Activated CD8-positive, alpha-beta T cell treated with anti-CD3 and anti-CD28 coated beads, Interleukin-2, amount 10 ng/mL, durations not matched to agents 7 days and 5 days (primary cell): ENCODE measurements around the gene REG4. TPM values are rescaled to one million over a fixed set of nuclear protein-coding genes. Genes with fewer than 3 reads are reported as not detected.

Experiments
- ATAC-seq: fragments of 150-1000 bp; cut with Tn5 transposase; one replicate; pipeline ENCODE4 v1.10.0; 2021; ENCODE audit warnings: moderate library complexity
- CTCF ChIA-PET: fragments of 350-600 bp; sonication (Branson Sonifier 250); formaldehyde crosslinking; loops from one replicate; lab custom pipeline; 2021; ENCODE audit warnings: antibody characterized with exemption; lab: Charles Lee
- POLR2A ChIA-PET: fragments of 350-600 bp; sonication (Branson Sonifier 250); formaldehyde crosslinking; loops from one replicate; lab custom pipeline; 2021; ENCODE audit warnings: antibody characterized with exemption; lab: Charles Lee
- DNase-seq: peaks from one replicate; pipeline ENCODE4 v3.0.0-alpha.2; 2020
- H3K27ac Mint-ChIP-seq: one replicate; pipeline ENCODE4 v1.8.0; 2021; ENCODE audit warnings: mild to moderate bottlenecking, mixed read lengths
- H3K27me3 Mint-ChIP-seq: one replicate; pipeline ENCODE4 v1.8.0; 2021; ENCODE audit warnings: low read depth, mixed read lengths
- H3K36me3 Mint-ChIP-seq: one replicate; pipeline ENCODE4 v1.8.0; 2021; ENCODE audit warnings: low read depth, mixed read lengths
- H3K4me1 Mint-ChIP-seq: one replicate; pipeline ENCODE4 v1.8.0; 2021; ENCODE audit warnings: low read depth, mixed read lengths
- H3K4me3 Mint-ChIP-seq: one replicate; pipeline ENCODE4 v1.8.0; 2021; ENCODE audit warnings: mild to moderate bottlenecking, mixed read lengths
- H3K9me3 Mint-ChIP-seq: one replicate; pipeline ENCODE4 v1.8.0; 2022; ENCODE audit warnings: mixed read lengths; ENCODE audit not compliant: insufficient read depth
- total RNA-seq, 2 experiments: library from RNA; stranded (reverse); gene quantifications; one replicate each; pipeline ENCODE4 v1.2.3, GENCODE V29; 2021

The REG4 gene
- total RNA-seq, 2 experiments from 2014 or later = 14.6 to 15.3 TPM

DNA sequence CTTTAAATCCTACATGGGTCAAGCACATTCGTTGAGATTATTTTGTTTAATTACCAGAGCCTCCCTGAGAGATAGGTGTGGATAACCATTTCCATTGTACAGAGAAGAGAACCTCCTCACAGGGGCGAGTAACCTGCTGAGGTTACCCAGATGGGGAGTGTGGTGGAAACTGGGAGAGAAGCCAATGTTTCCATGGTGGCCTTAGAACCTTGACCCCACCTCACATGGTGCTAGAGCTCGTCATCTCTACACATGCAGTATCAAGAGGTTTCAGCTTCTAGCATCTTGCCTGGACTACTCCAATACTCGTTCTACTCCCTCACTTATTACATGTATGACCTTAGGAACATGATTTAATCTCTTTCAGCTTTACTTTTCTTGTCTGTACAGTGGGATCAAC lies 4.8 kb downstream of the REG4 start:
- peaks cover 13% of the 10 kb centered on the region for H3K4me1 Mint-ChIP-seq

DNA sequence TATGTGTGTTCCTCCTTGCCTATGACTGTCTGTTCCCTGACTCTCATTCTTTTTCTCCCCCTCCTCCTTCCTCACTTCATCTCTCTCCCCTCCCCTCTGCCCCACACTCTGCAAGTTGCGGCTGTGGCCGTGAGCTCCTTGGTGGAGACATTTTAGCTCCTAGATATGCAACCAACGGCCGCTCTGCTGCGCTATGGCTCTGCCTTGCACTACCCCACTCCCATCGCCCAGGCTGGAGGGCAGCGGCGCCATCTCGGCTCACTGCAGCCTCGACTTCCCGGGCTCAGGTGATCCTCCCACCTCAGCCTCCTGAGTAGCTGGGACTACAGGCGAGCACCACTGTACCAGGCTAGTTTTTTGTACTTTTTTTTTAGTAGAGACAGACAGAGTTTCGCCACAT lies 5.5 kb downstream of the REG4 start:
- H3K27me3 Mint-ChIP-seq = peaks cover 23% of the 10 kb centered on the region
- no peaks in the 10 kb centered on the region for H3K36me3 Mint-ChIP-seq
- ChIA-PET CTCF (no interaction called here), POLR2A (no interaction called here)
- H3K4me3 Mint-ChIP-seq = no peak overlapping the region
- ATAC-seq (no peak), DNase-seq (no peak)
- no peaks in the 10 kb centered on the region for H3K9me3 Mint-ChIP-seq
- no peak overlapping the region for H3K27ac Mint-ChIP-seq
- H3K4me1 Mint-ChIP-seq = peaks cover 15% of the 10 kb centered on the region

More for the DNA sequence above, 4.8 kb downstream of the REG4 start:
- no peaks in the 10 kb centered on the region for H3K36me3 Mint-ChIP-seq
- ChIA-PET CTCF (interaction anchor here (1.0 to 4.1 kb wide), 2 partner anchors 12 to 61 kb away, joined by 3 to 48 read pairs; no protein-coding TSS in a partner anchor), POLR2A (no interaction called here)
- no peak overlapping the region for H3K4me3 Mint-ChIP-seq
- H3K9me3 Mint-ChIP-seq = no peaks in the 10 kb centered on the region
- DNase-seq (no peak), ATAC-seq (no peak)
- no peak overlapping the region for H3K27ac Mint-ChIP-seq
- peaks cover 23% of the 10 kb centered on the region for H3K27me3 Mint-ChIP-seq

DNA sequence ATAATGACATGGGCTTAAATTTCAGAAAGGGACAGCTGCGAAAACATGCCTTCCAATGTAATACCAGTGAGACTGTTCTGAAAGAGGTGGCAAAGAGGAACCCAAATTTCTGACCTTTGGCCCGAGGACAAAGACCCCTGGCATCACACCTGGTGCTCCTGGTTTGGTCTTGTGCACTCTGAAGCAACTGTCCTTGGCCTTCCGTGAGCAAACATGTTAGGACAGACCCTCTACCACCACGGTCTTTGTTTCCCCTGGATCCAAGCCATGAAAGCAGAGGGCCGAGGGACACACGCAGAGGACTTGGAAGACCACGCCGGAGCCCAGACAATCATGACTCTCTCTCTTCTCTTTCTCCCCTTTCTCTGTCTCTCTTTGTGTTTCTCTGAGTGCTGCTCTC lies 6.0 kb downstream of the REG4 start:
- POLR2A ChIA-PET = no interaction called here
- Mint-ChIP-seq H3K4me1 (peaks cover 19% of the 10 kb centered on the region), H3K4me3 (no peak overlapping the region), H3K9me3 (no peaks in the 10 kb centered on the region), H3K27ac (no peak overlapping the region), H3K27me3 (peaks cover 23% of the 10 kb centered on the region), H3K36me3 (no peaks in the 10 kb centered on the region)
- ATAC-seq (no peak), DNase-seq (no peak)
- CTCF ChIA-PET = no interaction called here

DNA sequence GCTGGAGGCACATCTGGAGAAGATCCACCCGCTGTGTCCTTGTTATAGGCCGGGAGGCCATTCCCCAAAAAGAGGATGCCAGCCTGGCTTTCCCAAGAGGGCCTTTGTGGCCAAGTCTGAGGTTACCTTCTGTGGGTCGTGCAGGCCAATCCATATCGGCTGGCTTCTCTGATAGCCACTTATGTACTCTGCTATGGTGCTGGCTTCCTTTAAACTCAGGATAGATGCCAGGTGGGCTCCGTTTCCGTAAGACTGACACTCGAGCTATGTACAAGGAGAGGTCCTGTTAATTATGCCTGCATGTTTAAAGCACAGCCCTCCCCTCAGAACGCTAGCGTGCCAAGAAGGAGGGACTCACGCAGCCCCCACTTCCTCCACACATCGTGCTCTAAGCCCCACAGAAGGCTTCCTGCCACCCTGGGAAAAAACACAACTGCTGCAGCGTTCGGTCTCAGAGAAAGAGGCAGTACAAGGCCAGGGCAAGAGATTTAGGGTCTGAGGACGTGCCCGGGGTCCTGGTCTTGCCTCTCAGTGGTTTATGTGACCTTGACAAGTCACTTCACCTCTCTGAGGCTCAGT lies 11.6 kb downstream of the REG4 start:
- peak; percentile 90 for ATAC-seq
- Mint-ChIP-seq H3K27me3 (no peaks in the 10 kb centered on the region), H3K4me3 (peak overlapping the region; percentile 79), H3K27ac (peak overlapping the region; percentile 91), H3K9me3 (no peaks in the 10 kb centered on the region), H3K36me3 (peaks cover 19% of the 10 kb centered on the region), H3K4me1 (peaks cover 58% of the 10 kb centered on the region)
- ChIA-PET POLR2A (interaction anchor here (2.0 kb wide), 1 partner anchor 12 kb away, joined by 5 read pairs; no protein-coding TSS in a partner anchor), CTCF (interaction anchor here (0.9 to 1.9 kb wide), 5 partner anchors 9 to 56 kb away, joined by 3 to 12 read pairs (median 4); no protein-coding TSS in a partner anchor)
- DNase-seq = peak; percentile 71

DNA sequence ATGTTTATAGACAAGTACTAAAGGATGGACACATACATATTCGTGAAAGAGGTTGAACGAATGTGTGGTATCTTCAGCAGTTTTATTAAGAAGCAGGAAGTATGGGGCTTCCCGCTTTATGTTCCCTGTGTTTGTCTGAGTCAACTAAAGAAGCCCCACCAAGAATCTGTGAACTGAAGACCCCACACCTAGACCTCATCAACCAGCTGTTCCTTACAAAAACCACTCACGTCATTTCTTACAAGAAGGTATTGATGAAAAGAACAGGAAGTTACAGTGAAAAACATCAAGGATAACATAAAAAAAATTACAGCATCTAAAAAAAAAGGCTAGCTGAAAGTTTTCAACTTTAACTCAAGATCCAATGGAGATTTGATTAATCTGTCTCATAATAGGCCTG lies 12.3 kb downstream of the REG4 start:
- DNase-seq (no peak), ATAC-seq (no peak)
- CTCF ChIA-PET = interaction anchor here (0.8 to 1.9 kb wide), 6 partner anchors 10 to 56 kb away, joined by 3 to 12 read pairs (median 4); no protein-coding TSS in a partner anchor
- H3K4me3 Mint-ChIP-seq = peak overlapping the region; percentile 79
- H3K9me3 Mint-ChIP-seq = no peaks in the 10 kb centered on the region
- peak overlapping the region; percentile 91 for H3K27ac Mint-ChIP-seq
- H3K27me3 Mint-ChIP-seq = no peaks in the 10 kb centered on the region
- H3K4me1 Mint-ChIP-seq = peaks cover 59% of the 10 kb centered on the region
- H3K36me3 Mint-ChIP-seq = peaks cover 26% of the 10 kb centered on the region
- POLR2A ChIA-PET = interaction anchor here (2.0 kb wide), 1 partner anchor 11 kb away, joined by 5 read pairs; no protein-coding TSS in a partner anchor

DNA sequence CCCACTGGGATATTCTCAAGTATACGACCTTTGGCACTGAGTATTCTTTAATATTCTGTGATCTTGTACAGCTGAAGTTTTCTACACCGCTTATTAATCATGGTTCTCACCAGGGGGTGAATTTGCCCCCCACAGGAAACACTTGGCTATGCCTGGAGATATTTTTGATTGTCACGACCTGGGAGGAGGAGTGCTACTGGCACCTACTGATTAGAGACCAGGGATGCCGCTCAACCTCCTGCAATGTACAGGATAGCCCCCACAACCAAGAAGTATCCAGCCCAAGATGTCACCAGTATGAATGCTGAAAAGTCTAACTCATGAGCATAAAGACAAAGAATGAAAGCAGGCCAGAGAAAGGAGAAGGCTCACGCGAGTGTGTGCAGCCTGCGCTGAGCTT lies 13.7 kb downstream of the REG4 start:
- peak overlapping the region; percentile 23 for H3K27ac Mint-ChIP-seq
- DNase-seq (no peak), ATAC-seq (no peak)
- POLR2A ChIA-PET = interaction anchor here (0.9 to 1.0 kb wide), 2 partner anchors 9 to 11 kb away, joined by 3 to 4 read pairs; no protein-coding TSS in a partner anchor
- CTCF ChIA-PET = interaction anchor here (1.5 to 3.4 kb wide), 2 partner anchors 11 to 53 kb away, joined by 4 to 20 read pairs; no protein-coding TSS in a partner anchor
- H3K36me3 Mint-ChIP-seq = peaks cover 37% of the 10 kb centered on the region
- H3K4me3 Mint-ChIP-seq = no peak overlapping the region
- no peaks in the 10 kb centered on the region for H3K27me3 Mint-ChIP-seq
- H3K4me1 Mint-ChIP-seq = peaks cover 55% of the 10 kb centered on the region
- no peaks in the 10 kb centered on the region for H3K9me3 Mint-ChIP-seq

DNA sequence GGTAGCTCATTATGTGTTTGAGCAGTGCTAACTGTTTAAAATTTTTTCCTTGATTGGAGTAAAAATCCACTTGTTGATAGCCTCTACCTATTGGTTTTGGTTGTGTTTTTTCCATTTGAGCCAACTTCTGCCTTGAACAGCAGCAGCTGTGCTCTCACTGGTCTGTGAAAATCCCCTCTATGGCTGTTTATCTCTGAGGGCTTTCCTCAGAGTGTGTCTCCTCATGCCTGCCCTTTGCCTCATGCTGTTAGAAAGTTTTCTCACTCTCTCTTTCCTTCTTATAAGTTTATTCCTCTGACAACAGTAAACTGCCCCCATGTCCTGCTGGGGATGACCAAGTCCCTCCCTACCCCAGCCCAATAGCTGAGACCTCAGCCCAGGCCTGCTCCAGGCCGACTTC lies 14.1 kb downstream of the REG4 start:
- Mint-ChIP-seq H3K9me3 (no peaks in the 10 kb centered on the region), H3K36me3 (peaks cover 37% of the 10 kb centered on the region), H3K27ac (peak overlapping the region; percentile 32), H3K4me3 (no peak overlapping the region), H3K27me3 (no peaks in the 10 kb centered on the region), H3K4me1 (peaks cover 55% of the 10 kb centered on the region)
- no peak for DNase-seq
- no peak for ATAC-seq
- POLR2A ChIA-PET = interaction anchor here (0.9 to 1.0 kb wide), 2 partner anchors 9 to 11 kb away, joined by 3 to 4 read pairs; no protein-coding TSS in a partner anchor
- CTCF ChIA-PET = interaction anchor here (1.5 to 3.4 kb wide), 2 partner anchors 12 to 53 kb away, joined by 4 to 20 read pairs; no protein-coding TSS in a partner anchor

DNA sequence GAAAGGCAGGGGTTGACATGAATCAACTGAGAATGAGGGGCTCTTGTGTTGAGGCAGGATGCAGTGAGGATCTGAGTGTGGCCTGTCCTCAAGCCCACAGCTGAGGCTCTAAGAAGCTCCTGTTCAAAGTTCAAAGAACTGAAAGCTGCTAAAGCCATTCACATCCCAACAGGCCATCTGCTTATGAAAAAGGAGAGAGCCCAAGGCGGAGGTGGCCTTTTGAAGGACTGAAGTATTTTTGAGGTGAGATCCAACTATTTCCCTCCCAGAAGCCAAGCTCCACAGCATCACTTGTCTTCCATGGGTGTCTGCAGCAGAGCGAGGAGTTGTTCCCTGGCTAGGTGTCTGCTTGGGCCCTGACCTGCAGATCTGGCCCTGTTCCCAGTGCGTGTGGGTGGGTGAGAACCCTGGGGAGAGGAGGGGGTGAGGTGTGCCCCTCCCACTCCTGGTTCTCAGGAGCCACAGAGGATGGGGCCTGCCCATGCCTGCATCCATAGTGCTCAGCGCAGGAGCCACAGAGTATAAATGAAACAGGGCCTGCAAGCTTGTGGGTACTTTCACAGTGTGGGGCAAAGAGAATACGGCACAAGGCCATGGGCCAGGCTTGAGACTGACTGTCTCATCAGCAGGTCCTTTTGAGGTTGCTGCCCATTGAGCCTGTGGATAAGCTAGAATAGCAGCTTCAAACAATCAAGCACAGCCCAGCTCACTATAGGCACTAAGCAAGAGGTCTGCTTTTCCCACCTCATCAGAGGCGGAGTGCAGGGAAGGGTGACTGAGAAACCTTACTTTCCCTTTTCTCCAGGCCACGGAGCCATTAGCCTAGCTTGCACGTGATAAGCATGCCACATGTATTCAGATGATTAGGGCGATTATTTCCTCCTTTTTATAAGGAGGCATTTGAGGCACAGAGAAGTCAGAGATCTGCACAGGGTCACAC lies 15.7 kb downstream of the REG4 start:
- H3K9me3 Mint-ChIP-seq = no peaks in the 10 kb centered on the region
- DNase-seq (no peak), ATAC-seq (no peak)
- ChIA-PET POLR2A (no interaction called here), CTCF (interaction anchor here (1.2 to 3.4 kb wide), 3 partner anchors 11 to 51 kb away, joined by 3 to 20 read pairs (median 4); no protein-coding TSS in a partner anchor)
- no peak overlapping the region for H3K27ac Mint-ChIP-seq
- H3K4me1 Mint-ChIP-seq = peaks cover 50% of the 10 kb centered on the region
- peaks cover 37% of the 10 kb centered on the region for H3K36me3 Mint-ChIP-seq
- no peak overlapping the region for H3K4me3 Mint-ChIP-seq
- H3K27me3 Mint-ChIP-seq = peaks cover 10% of the 10 kb centered on the region

DNA sequence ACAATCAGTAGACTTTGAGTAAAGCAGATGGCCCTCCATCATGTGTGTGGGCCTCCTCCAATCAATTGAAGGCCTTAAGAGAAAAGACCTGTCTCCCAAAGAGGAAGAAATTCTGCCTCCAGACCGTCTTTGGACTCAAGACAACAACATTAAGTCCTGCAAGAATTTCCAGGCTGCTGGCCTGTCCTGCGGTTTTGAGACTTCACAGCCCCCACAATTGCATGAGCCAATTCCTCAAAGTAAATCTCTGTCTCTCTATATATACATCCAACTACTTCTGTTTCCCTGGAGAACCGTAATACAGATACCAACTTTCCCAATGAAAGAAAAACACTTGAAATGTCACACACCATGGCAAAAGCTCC lies 16.4 kb downstream of the REG4 start:
- Mint-ChIP-seq H3K27me3 (peaks cover 10% of the 10 kb centered on the region), H3K9me3 (no peaks in the 10 kb centered on the region), H3K4me3 (no peak overlapping the region), H3K4me1 (peaks cover 45% of the 10 kb centered on the region), H3K27ac (no peak overlapping the region), H3K36me3 (peaks cover 37% of the 10 kb centered on the region)
- ChIA-PET POLR2A (no interaction called here), CTCF (interaction anchor here (1.2 to 3.4 kb wide), 3 partner anchors 12 to 50 kb away, joined by 3 to 20 read pairs (median 4); no protein-coding TSS in a partner anchor)
- ATAC-seq = no peak
- DNase-seq = no peak

DNA sequence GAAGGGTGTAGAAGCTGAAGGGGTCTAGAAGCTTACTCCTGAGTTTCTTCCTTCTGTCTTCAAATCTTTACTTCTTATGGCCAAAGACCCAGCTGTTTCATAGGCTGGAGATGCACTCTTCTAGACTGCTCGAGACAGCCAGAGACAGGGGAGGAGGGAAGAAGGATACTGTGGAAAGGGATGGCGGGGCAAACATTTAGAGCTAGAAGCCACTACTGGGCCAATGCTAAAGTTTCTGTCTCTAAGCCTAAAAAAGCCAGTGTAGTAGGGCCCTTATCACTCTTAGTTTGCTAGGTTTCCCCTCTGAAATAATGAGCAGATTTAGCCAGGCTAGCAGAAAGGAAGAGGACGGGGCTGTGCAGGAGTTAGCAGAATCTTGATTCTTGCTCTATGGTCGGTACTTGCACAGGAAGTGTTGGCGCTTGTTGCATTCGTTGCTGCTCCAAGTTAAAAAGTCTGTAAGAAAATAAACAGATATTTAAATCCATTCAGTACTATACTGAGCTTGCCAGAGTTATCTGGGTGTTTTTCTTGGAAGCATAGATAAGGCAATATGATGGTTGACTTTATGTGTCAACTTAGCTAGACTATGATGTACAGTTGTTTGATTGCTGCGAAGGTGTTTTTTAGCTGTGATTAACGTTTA lies 16.9 kb downstream of the REG4 start:
- H3K36me3 Mint-ChIP-seq = peaks cover 37% of the 10 kb centered on the region
- H3K4me3 Mint-ChIP-seq = no peak overlapping the region
- POLR2A ChIA-PET = interaction anchor here (0.6 kb wide), 1 partner anchor 10 kb away, joined by 3 read pairs; no protein-coding TSS in a partner anchor
- CTCF ChIA-PET = interaction anchor here (1.2 to 3.4 kb wide), 3 partner anchors 12 to 15 kb away, joined by 3 to 20 read pairs (median 13); no protein-coding TSS in a partner anchor
- H3K27me3 Mint-ChIP-seq = peaks cover 12% of the 10 kb centered on the region
- no peak for ATAC-seq
- H3K9me3 Mint-ChIP-seq = no peaks in the 10 kb centered on the region
- no peak for DNase-seq
- peaks cover 41% of the 10 kb centered on the region for H3K4me1 Mint-ChIP-seq
- H3K27ac Mint-ChIP-seq = no peak overlapping the region

DNA sequence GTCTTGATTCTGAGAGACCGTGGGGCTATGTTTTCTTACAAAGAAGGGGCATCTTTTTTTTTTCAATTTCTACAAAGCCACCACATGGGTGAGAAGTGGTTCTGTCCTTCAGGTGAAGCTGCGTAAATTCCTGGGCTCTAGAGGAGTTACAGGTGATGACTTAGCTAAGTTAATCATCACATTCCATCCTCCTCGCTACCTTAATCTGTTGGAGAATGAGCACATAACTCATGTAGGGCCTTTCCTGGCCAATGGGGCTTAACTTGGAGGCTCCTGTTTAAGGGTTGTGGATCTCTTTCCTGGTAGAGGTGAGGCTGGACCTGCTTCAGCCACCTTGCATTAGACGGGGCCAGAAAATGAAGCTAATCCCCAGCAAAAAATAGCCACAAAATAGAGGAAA lies 19.9 kb downstream of the REG4 start:
- H3K36me3 Mint-ChIP-seq = peaks cover 26% of the 10 kb centered on the region
- H3K9me3 Mint-ChIP-seq = no peaks in the 10 kb centered on the region
- H3K27ac Mint-ChIP-seq = no peak overlapping the region
- no peak overlapping the region for H3K4me3 Mint-ChIP-seq
- H3K4me1 Mint-ChIP-seq = peaks cover 29% of the 10 kb centered on the region
- ChIA-PET CTCF (interaction anchor here (3.3 kb wide), 1 partner anchor 18 kb away, joined by 13 read pairs; no protein-coding TSS in a partner anchor), POLR2A (no interaction called here)
- H3K27me3 Mint-ChIP-seq = peaks cover 14% of the 10 kb centered on the region
- ATAC-seq (no peak), DNase-seq (no peak)
